CD4-positive, alpha-beta T cell treated with Interleukin-6 for 4 hours (primary cell): Measurements from ENCODE around the gene CCDC136.

Experiments
- DNase-seq: peaks from one replicate; pipeline ENCODE4 v3.0.0-alpha.2; 2020; ENCODE audit warnings: mixed read lengths

The CCDC136 gene

GRCh38 chr7:128833148-128833945 is 41.6 kb downstream of the CCDC136 start:
- DNase-seq, result no peak

DNA sequence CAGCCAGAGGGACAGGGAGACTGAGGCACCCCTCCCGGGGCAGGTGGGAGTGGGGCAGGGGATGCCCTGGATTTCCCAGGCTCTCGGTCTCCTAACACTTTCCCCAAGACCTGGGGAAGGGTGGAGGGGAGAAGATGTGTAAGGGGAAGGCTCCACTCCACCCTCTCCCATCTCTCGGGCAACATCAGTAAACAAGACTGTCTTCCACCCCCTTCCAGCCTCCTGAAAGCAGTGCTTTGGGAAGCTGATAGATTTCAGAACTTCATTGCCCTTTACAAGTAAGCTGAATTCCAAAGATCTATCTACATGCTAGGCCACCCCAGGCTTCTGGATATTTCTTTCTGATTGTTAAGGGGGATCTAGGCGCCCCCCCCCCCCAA is 42.2 kb downstream of the CCDC136 start:
- DNase-seq, result no peak

- DNase-seq, result no peak
Measured at GRCh38 chr7:128835231-128835751, 43.5 kb downstream of the CCDC136 start.

DNA sequence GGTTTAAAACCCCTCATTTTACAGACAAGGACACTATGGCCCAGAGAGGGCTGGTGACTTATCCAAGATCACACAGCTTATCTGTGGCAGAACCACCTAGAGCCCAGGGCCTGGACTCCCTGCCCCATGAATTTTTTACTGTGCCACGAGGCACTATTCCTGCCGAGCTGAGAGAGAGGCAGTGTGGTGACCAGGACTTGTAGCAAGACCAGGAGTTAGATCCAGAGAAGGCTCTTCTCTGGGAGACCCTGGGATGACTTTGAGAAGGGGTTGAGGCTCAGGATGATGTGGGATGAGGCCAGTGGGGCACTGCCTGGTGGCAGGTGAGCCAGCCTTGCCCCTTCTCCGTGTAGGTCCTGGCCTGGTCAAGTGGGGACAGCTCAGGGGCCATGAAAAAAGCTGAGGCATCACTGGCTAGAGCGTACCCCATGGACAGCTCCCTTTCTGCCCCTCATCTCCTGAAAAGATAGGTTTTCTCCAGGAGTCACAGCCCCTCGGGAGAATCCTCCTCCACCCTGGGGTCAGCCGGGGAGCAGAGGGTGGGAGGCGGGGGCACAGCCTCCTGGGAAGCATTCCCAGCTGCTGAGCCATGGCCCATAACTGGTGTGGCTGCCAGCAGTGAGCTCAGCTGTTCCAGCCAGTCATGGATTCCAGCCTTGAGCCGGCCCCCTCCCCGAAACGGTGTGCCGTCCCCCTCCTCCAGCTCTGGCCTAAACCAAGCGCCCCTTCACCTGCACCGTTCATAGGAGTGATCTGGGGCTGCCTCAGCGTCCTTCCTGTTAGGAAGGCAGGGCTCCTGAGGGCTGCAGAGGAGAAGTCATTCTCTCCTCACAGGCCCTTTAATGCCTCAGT is 44.2 kb downstream of the CCDC136 start:
- no peak for DNase-seq

DNA sequence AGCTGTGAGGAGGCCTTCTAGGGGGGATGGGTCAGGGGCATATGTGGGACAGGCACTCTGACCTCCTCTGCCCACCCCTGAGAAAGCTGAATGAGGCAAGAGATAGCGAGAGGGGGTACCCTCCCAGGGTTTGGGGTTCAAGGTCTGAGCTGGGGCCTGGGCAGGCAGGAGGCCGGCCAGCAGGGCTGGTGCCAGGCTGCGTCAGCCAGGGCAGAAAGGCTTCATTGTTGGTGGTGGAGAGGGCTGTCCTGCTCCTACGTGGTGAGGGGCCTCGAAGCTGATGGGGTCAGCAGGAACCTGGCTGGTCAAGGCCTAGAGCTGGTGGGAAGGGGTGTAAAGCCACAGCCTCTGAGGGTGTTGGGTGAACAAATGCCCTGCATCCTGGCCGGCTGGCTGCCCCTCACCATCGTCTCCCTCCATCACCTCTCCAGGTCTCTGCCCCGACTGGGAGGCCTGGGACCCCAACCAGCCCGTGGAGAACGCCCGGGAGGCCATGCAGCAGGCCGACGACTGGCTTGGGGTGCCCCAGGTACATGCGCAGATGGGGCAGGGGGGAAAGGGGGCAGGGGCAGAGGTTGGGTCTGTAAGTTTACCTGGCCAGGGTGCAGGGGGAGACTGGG is 45.1 kb downstream of the CCDC136 start:
- DNase-seq, result no peak

DNA sequence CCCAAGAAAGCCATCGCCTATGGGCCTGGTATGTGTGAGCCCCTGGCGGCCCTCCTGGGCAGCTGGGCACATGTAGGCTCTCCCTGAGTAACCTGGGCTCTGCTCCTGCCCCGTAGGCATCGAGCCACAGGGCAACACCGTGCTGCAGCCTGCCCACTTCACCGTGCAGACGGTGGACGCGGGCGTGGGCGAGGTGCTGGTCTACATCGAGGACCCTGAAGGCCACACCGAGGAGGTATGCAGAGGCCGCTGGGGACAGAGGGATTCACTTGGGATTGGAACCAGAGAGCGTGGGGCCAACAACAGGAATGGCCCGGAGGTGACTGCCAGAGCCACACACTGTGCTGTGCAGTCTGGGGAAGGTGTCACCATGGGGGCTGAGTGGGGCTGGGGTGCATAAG is 45.8 kb downstream of the CCDC136 start:
- no peak for DNase-seq

DNA sequence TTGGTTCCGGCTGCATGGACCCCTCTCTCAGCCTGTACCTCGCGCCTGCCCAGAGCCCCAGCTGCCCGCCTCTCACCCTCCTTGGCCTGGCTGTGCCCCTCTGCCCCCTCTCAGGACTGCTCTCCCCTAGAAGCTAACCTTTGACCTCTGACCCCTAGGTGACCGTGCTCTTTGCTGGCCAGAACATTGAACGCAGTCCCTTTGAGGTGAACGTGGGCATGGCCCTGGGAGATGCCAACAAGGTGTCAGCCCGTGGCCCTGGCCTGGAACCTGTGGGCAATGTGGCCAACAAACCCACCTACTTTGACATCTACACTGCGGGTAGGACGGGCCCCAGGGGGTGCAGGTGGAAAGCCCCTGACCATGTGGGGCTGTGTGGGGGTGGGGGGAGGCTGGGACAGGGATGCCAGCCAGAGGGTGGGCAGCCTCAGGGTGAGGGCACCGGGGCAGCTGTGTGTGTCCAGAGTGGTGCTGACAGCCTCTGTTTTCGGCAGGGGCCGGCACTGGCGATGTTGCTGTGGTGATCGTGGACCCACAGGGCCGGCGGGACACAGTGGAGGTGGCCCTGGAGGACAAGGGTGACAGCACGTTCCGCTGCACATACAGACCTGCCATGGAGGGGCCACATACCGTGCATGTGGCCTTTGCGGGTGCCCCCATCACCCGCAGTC is 46.5 kb downstream of the CCDC136 start:
- no peak for DNase-seq

DNA sequence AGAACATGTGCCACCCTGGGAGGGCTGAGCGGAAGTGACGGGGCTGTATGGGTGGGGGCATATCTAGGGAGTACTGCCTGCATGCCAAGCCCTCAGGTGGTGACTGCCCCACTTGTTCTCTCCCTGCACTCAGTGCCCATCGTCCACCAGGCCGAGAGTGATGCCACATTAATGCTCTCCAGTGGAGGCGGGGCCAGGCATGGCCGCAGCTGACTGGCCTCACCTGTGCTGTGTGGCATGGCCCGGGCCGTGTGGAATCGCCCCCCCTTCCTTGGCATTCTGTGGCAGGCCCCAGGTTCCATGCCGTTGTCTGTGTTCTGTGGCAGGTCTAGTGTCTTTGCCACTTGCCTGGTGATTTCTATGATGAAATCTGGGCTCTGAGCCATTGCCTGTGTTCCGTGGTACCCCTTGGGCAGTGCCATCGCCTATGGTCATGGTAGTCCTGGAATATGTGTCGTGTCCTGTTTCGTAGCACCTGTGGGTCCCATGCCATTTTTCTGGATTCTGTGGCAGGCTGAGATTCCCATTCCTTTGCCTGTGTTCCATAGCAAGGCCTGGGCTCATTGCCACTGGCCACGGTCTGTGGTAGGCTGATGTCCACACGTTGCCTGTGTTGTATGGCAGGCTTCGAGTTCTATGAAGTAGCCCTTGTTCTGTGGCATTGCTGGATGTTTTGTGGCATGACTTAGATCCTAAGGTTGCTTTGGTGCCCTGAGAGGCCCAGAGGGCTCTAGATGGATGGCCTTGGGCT is 47.4 kb downstream of the CCDC136 start:
- no peak for DNase-seq

DNA sequence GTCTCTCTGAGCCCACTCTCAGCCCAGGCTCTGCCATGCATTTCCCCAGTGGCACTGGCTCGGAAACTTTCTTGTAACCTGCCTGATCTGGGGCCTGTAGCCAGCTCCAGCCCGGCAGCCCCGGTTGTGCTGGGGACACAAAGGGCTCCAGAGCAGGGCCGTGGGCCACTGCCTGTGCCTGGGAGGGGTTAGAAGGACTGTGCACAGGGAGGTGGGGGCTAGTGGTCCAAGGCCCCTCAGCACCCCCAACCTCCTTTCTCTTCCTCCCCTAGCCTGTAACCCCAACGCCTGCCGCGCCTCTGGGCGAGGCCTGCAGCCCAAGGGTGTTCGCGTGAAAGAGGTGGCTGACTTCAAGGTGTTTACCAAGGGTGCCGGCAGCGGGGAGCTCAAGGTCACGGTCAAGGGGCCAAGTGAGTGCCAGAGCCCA is 48.0 kb downstream of the CCDC136 start:
- DNase-seq, result no peak

- DNase-seq, result no peak
Measured at GRCh38 chr7:128840326-128841170, 48.8 kb downstream of the CCDC136 start.

DNA sequence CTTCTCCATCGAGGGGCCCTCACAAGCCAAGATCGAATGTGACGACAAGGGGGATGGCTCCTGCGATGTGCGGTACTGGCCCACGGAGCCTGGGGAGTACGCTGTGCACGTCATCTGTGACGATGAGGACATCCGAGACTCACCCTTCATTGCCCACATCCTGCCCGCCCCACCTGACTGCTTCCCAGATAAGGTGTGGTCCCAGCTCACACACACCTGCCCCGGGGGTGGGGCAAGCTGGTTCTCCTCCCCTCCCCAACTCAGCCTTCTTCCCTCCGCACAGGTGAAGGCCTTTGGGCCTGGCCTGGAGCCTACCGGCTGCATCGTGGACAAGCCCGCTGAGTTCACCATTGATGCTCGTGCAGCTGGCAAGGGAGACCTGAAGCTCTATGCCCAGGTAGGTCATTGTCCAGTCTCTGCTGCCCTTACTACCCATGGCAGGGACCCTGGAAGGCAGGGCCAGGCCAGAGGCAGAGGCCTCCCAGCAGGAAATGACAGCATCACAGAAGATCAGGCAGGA is 49.5 kb downstream of the CCDC136 start:
- DNase-seq, result no peak

DNA sequence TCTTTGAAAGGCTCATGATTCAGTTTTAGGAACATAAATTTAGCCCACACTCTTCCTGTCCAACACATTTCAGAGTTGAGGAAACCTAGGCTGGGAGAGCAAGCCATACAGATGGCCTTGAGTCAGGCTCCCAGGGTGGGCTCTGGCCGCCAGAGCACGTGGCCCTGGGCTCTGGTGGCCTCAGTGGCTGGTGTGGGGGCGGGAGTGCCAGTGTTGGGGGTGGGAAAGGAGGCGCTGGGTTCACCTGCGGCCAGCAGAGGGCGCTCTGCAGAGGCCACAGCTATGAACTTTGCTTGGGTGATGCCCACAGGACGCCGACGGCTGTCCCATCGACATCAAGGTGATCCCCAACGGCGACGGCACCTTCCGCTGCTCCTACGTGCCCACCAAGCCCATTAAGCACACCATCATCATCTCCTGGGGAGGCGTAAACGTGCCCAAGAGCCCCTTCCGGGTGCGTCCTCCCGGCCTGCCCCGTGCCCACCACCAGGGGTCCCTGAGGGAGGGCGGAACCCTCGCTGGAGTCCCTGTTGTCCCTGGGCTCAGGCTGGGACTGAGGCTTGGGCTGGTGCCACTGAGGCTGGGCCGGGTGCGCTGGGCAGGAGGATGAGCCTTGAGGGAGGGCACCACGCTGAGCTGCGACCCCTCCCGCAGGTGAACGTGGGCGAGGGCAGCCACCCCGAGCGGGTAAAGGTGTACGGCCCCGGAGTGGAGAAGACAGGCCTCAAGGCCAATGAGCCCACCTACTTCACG is 50.3 kb downstream of the CCDC136 start:
- peak; percentile 69 for DNase-seq

- DNase-seq, result no peak
Measured at GRCh38 chr7:128842674-128843641, 51.2 kb downstream of the CCDC136 start.

GRCh38 chr7:128843938-128844621 is 52.3 kb downstream of the CCDC136 start:
- no peak for DNase-seq

GRCh38 chr7:128844777-128845311 is 53.1 kb downstream of the CCDC136 start:
- DNase-seq, result no peak

GRCh38 chr7:128845475-128845874 is 53.7 kb downstream of the CCDC136 start:
- no peak for DNase-seq

GRCh38 chr7:128845987-128846386 is 54.2 kb downstream of the CCDC136 start:
- DNase-seq, result no peak
